Fibroblast of mammary gland (primary cell): ENCODE measurements around the gene OPA1.

Source experiments
- DNase-seq: peaks from one replicate; pipeline ENCODE4 v3.0.0-alpha.2; 2010; ENCODE audit warnings: low read depth
- H3K4me3 ChIP-seq: 2 replicates; pipeline ENCODE4 v1.5.1; 2011; ENCODE audit warnings: low read depth, mild to moderate bottlenecking, low read length, moderate library complexity; ENCODE audit not compliant: control insufficient read depth
- TF ChIP-seq, protein P1 (sequence below): conservative IDR thresholded peaks from 2 replicates; pipeline ENCODE4 v1.5.1; 2011; ENCODE audit warnings: low read depth, low read length, inconsistent platforms; ENCODE audit not compliant: control insufficient read depth, insufficient read depth

The OPA1 gene

DNA sequence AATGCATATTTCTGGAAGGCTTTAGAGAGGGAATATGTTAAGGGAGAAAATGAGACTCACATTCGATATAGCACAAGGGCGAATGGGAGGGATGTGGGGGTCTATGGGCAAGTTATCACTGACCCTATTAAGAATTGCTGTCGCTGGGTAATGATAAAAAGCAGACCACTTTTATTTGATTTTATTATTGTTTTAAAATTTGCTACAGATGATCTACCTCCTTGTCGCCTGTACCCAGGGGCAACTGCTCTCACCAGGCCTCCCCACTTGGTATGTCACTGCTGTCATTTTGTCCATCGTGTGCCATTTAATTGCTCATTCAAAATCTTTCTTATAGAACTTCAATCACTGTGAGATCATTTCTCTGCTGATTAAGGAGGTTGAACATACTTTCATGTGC lies 153.8 kb downstream of the OPA1 start:
- TF ChIP-seq, protein P1, sequence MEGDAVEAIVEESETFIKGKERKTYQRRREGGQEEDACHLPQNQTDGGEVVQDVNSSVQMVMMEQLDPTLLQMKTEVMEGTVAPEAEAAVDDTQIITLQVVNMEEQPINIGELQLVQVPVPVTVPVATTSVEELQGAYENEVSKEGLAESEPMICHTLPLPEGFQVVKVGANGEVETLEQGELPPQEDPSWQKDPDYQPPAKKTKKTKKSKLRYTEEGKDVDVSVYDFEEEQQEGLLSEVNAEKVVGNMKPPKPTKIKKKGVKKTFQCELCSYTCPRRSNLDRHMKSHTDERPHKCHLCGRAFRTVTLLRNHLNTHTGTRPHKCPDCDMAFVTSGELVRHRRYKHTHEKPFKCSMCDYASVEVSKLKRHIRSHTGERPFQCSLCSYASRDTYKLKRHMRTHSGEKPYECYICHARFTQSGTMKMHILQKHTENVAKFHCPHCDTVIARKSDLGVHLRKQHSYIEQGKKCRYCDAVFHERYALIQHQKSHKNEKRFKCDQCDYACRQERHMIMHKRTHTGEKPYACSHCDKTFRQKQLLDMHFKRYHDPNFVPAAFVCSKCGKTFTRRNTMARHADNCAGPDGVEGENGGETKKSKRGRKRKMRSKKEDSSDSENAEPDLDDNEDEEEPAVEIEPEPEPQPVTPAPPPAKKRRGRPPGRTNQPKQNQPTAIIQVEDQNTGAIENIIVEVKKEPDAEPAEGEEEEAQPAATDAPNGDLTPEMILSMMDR = no peak
- DNase-seq = no peak
- H3K4me3 ChIP-seq = no peak overlapping the region
